Immature natural killer cell (primary cell): ENCODE measurements around the gene LRRC56. TPM values are rescaled to one million over a fixed set of nuclear protein-coding genes. Genes with fewer than 3 reads are reported as not detected.

ENCODE experiments used
- DNase-seq, 3 donors: peaks; one replicate each; pipeline ENCODE4 v3.0.0; 2022; ENCODE audit warnings: mixed read lengths in 1 of 3
- H3K27ac Mint-ChIP-seq, 6 donors: one replicate each; pipeline ENCODE4 v1.8.0; 2020; ENCODE audit warnings: mixed read lengths in 6 of 6, mild to moderate bottlenecking in 5 of 6, inconsistent platforms in 4 of 6, moderate library complexity in 3 of 6
- H3K27me3 Mint-ChIP-seq, 3 donors: one replicate each; pipeline ENCODE4 v1.8.0; 2020 to 2021; ENCODE audit warnings: low read depth in 3 of 3, mild to moderate bottlenecking in 3 of 3, mixed read lengths in 3 of 3, moderate library complexity in 3 of 3, inconsistent platforms in 1 of 3
- H3K36me3 Mint-ChIP-seq, 3 donors: one replicate each; pipeline ENCODE4 v1.8.0; 2020; ENCODE audit warnings: mixed read lengths in 3 of 3, inconsistent platforms in 2 of 3, mild to moderate bottlenecking in 2 of 3
- H3K4me1 Mint-ChIP-seq, 2 donors: one replicate each; pipeline ENCODE4 v1.8.0; 2020; ENCODE audit warnings: inconsistent platforms in 2 of 2, mild to moderate bottlenecking in 2 of 2, mixed read lengths in 2 of 2, moderate library complexity in 1 of 2
- H3K4me3 Mint-ChIP-seq, 5 donors: one replicate each; pipeline ENCODE4 v1.8.0; 2020; ENCODE audit warnings: mild to moderate bottlenecking in 5 of 5, mixed read lengths in 5 of 5, inconsistent platforms in 3 of 5, moderate library complexity in 3 of 5
- H3K9me3 Mint-ChIP-seq, 6 donors: one replicate each; pipeline ENCODE4 v1.8.0; 2020; ENCODE audit warnings: mild to moderate bottlenecking in 6 of 6, mixed read lengths in 6 of 6, inconsistent platforms in 4 of 6, moderate library complexity in 3 of 6
- polyA plus RNA-seq, 3 donors: library from polyadenylated mRNA; unstranded; fragments of 300-500 nt; fragmentation: Illumina TruSeq; gene quantifications; one replicate each; pipeline ENCODE4 v1.2.3, GENCODE V29; 2021

LRRC56 gene
- polyA plus RNA-seq, 3 donors from 2014 or later, result 0.27 to 0.89 TPM; not detected in 1

GRCh38 chr11:559712-560304, 22.5 kb downstream of the LRRC56 start:
- peak overlapping the region; percentile 67 to 87 (median 73) for H3K4me3 Mint-ChIP-seq
- peak overlapping the region; percentile 70 to 91 (median 81) for H3K27ac Mint-ChIP-seq
- H3K27me3 Mint-ChIP-seq, result peaks cover 0 to 11% (median 6%) of the 10 kb centered on the region in 3 donors
- no peak for DNase-seq
- H3K9me3 Mint-ChIP-seq, result no peaks in the 10 kb centered on the region
- no peaks in the 10 kb centered on the region for H3K36me3 Mint-ChIP-seq
- H3K4me1 Mint-ChIP-seq, result peaks cover 6 to 13% of the 10 kb centered on the region in 2 donors

- DNase-seq, result peak; percentile 90 to 93 (median 93)
- H3K36me3 Mint-ChIP-seq, result no peaks in the 10 kb centered on the region
- H3K4me3 Mint-ChIP-seq, result peak within 1 kb of the TSS; percentile 80 to 88 (median 84)
- H3K27ac Mint-ChIP-seq, result peak within 1 kb of the TSS; percentile 70 to 91 (median 81)
- peaks cover 6 to 13% of the 10 kb centered on the region in 2 donors for H3K4me1 Mint-ChIP-seq
- no peaks in the 10 kb centered on the region for H3K9me3 Mint-ChIP-seq
- peaks cover 0 to 11% (median 6%) of the 10 kb centered on the region in 3 donors for H3K27me3 Mint-ChIP-seq
Observed at GRCh38 chr11:560305-561147, 23.2 kb downstream of the LRRC56 start, which contains the start of the genes LMNTD2 and RASSF7. LMNTD2 (minus strand) TSS chr11:560738; CDS start chr11:560716, 22 bp downstream. RASSF7 (plus strand) TSS chr11:560970; CDS start chr11:561769, 799 bp downstream.

GRCh38 chr11:561148-562003, 24.0 kb downstream of the LRRC56 start:
- H3K36me3 Mint-ChIP-seq, result no peaks in the 10 kb centered on the region
- peaks cover 6 to 13% of the 10 kb centered on the region in 2 donors for H3K4me1 Mint-ChIP-seq
- H3K27ac Mint-ChIP-seq, result peak overlapping the region in 3 of 6 donors; percentile 58 to 62 (median 59)
- no peaks in the 10 kb centered on the region for H3K9me3 Mint-ChIP-seq
- peaks cover 0 to 11% (median 6%) of the 10 kb centered on the region in 3 donors for H3K27me3 Mint-ChIP-seq
- peak overlapping the region; percentile 80 to 88 (median 84) for H3K4me3 Mint-ChIP-seq
- DNase-seq, result no peak

- H3K9me3 Mint-ChIP-seq, result no peaks in the 10 kb centered on the region
- H3K27me3 Mint-ChIP-seq, result peaks cover 0 to 6% (median 6%) of the 10 kb centered on the region in 3 donors
- peak overlapping the region in 3 of 5 donors; percentile 80 to 87 (median 84) for H3K4me3 Mint-ChIP-seq
- H3K27ac Mint-ChIP-seq, result no peak overlapping the region
- DNase-seq, result no peak
- H3K36me3 Mint-ChIP-seq, result no peaks in the 10 kb centered on the region
- H3K4me1 Mint-ChIP-seq, result peaks cover 6 to 11% of the 10 kb centered on the region in 2 donors
Observed at GRCh38 chr11:562046-562645, 24.8 kb downstream of the LRRC56 start.

GRCh38 chr11:563066-563811, 25.9 kb downstream of the LRRC56 start:
- H3K27ac Mint-ChIP-seq, result no peak overlapping the region
- H3K4me3 Mint-ChIP-seq, result no peak overlapping the region
- no peaks in the 10 kb centered on the region for H3K36me3 Mint-ChIP-seq

GRCh38 chr11:563812-564578, 26.7 kb downstream of the LRRC56 start:
- Mint-ChIP-seq H3K4me1 (peaks cover 6 to 14% of the 10 kb centered on the region in 2 donors), H3K4me3 (no peak overlapping the region), H3K9me3 (no peaks in the 10 kb centered on the region), H3K36me3 (no peaks in the 10 kb centered on the region), H3K27ac (no peak overlapping the region), H3K27me3 (peaks cover 0 to 6% (median 6%) of the 10 kb centered on the region in 3 donors)
- DNase-seq, result no peak

More at GRCh38 chr11:563066-563811, 25.9 kb downstream of the LRRC56 start:
- Mint-ChIP-seq H3K9me3 (no peaks in the 10 kb centered on the region), H3K27me3 (peaks cover 0 to 6% (median 6%) of the 10 kb centered on the region in 3 donors), H3K4me1 (peaks cover 6 to 14% of the 10 kb centered on the region in 2 donors)
- DNase-seq, result no peak

GRCh38 chr11:565921-566509, 28.7 kb downstream of the LRRC56 start:
- no peak overlapping the region for H3K4me3 Mint-ChIP-seq
- no peaks in the 10 kb centered on the region for H3K9me3 Mint-ChIP-seq
- peak overlapping the region in 1 of 6 donors; percentile 46 for H3K27ac Mint-ChIP-seq
- DNase-seq, result no peak
- peaks cover 0 to 10% of the 10 kb centered on the region in 2 donors for H3K4me1 Mint-ChIP-seq
- no peaks in the 10 kb centered on the region for H3K36me3 Mint-ChIP-seq
- H3K27me3 Mint-ChIP-seq, result no peaks in the 10 kb centered on the region

GRCh38 chr11:567011-567628, 29.8 kb downstream of the LRRC56 start:
- no peak for DNase-seq
- Mint-ChIP-seq H3K9me3 (no peaks in the 10 kb centered on the region), H3K36me3 (no peaks in the 10 kb centered on the region), H3K27me3 (no peaks in the 10 kb centered on the region), H3K4me1 (peaks cover 0 to 5% of the 10 kb centered on the region in 2 donors), H3K27ac (peak overlapping the region; percentile 10 to 81 (median 52)), H3K4me3 (peak overlapping the region; percentile 30 to 80 (median 68))

- Mint-ChIP-seq H3K4me3 (peak overlapping the region; percentile 30 to 80 (median 68)), H3K27ac (peak overlapping the region in 5 of 6 donors; percentile 17 to 81 (median 58)), H3K27me3 (peaks cover 0 to 3% (median 0%) of the 10 kb centered on the region in 3 donors), H3K36me3 (no peaks in the 10 kb centered on the region), H3K4me1 (peaks cover 0 to 5% of the 10 kb centered on the region in 2 donors), H3K9me3 (no peaks in the 10 kb centered on the region)
- no peak for DNase-seq
Observed at GRCh38 chr11:567629-568292, 30.4 kb downstream of the LRRC56 start.

- Mint-ChIP-seq H3K36me3 (no peaks in the 10 kb centered on the region), H3K9me3 (no peaks in the 10 kb centered on the region), H3K4me3 (peak overlapping the region; percentile 73 to 79 (median 78)), H3K27me3 (peaks cover 0 to 5% (median 3%) of the 10 kb centered on the region in 3 donors), H3K4me1 (peaks cover 0 to 5% of the 10 kb centered on the region in 2 donors), H3K27ac (no peak overlapping the region)
- DNase-seq, result peak; percentile 97 to 98 (median 98)
Observed at GRCh38 chr11:568306-569157, 31.2 kb downstream of the LRRC56 start.
